Occipital lobe (tissue), 2 donors: Measurements from ENCODE around the gene CFAP54. TPM values are rescaled to one million over a fixed set of nuclear protein-coding genes. Genes with fewer than 3 reads are reported as not detected.
"Not testable (repeated sequence)": the region's sequence is repeated elsewhere in the genome, so short reads cannot be mapped to it uniquely, and the experiment has no call there.

Source experiments
- DNase-seq: peaks from one replicate; lab custom pipeline; 2025; lab: John Stamatoyannopoulos, UW
- total RNA-seq: library from RNA; depleted of rRNA; stranded (reverse); fragments of >200 nt; gene quantifications from one replicate; pipeline ENCODE4 v1.2.3, GENCODE V29; 2014

Gene CFAP54
- total RNA-seq, 1 donor from 2014 or later = 5.9 TPM

- DNase-seq = no peak
Observed at GRCh38 chr12:96606134-96606533, 116.8 kb downstream of the CFAP54 start.

GRCh38 chr12:96606644-96607043 lies 117.3 kb downstream of the CFAP54 start:
- DNase-seq = no peak

- DNase-seq = no peak
Observed at GRCh38 chr12:96617178-96617577, 127.8 kb downstream of the CFAP54 start.

- DNase-seq = no peak
Observed at GRCh38 chr12:96623155-96623554, 133.8 kb downstream of the CFAP54 start.

- DNase-seq = no peak
Observed at GRCh38 chr12:96623656-96624217, 134.4 kb downstream of the CFAP54 start.

- DNase-seq = no peak
Observed at GRCh38 chr12:96635844-96636243, 146.5 kb downstream of the CFAP54 start.

GRCh38 chr12:96636895-96637294 lies 147.5 kb downstream of the CFAP54 start:
- no peak for DNase-seq

GRCh38 chr12:96648923-96649322 lies 159.5 kb downstream of the CFAP54 start:
- DNase-seq = no peak

GRCh38 chr12:96652870-96653269 lies 163.5 kb downstream of the CFAP54 start:
- DNase-seq = no peak

GRCh38 chr12:96658075-96658474 lies 168.7 kb downstream of the CFAP54 start:
- DNase-seq = no peak

- no peak for DNase-seq
Observed at GRCh38 chr12:96669786-96670185, 180.4 kb downstream of the CFAP54 start.

- DNase-seq = no peak
Observed at GRCh38 chr12:96670334-96670899, 181.0 kb downstream of the CFAP54 start.

- not testable (repeated sequence) for DNase-seq
Observed at GRCh38 chr12:96675519-96675918, 186.1 kb downstream of the CFAP54 start.

- no peak for DNase-seq
Observed at GRCh38 chr12:96677363-96677762, 188.0 kb downstream of the CFAP54 start.

GRCh38 chr12:96687719-96688118 lies 198.3 kb downstream of the CFAP54 start:
- no peak for DNase-seq

- DNase-seq = no peak
Observed at GRCh38 chr12:96698521-96698920, 209.1 kb downstream of the CFAP54 start.

GRCh38 chr12:96698965-96699364 lies 209.6 kb downstream of the CFAP54 start:
- no peak for DNase-seq

GRCh38 chr12:96701856-96702255 lies 212.5 kb downstream of the CFAP54 start:
- DNase-seq = no peak

GRCh38 chr12:96710127-96710745 lies 220.9 kb downstream of the CFAP54 start:
- DNase-seq = no peak

GRCh38 chr12:96711364-96711763 lies 222.0 kb downstream of the CFAP54 start:
- no peak for DNase-seq

GRCh38 chr12:96714199-96714598 lies 224.8 kb downstream of the CFAP54 start:
- DNase-seq = no peak

GRCh38 chr12:96719660-96720362 lies 230.4 kb downstream of the CFAP54 start:
- no peak for DNase-seq

- DNase-seq = no peak
Observed at GRCh38 chr12:96720363-96720705, 231.0 kb downstream of the CFAP54 start.
